ENCODE data around the gene PRPF19. TPM values are rescaled to one million over a fixed set of nuclear protein-coding genes. Genes with fewer than 3 reads are reported as not detected.

The PRPF19 gene
- total RNA-seq, 1 experiment from 2014 or later = 160 TPM

- 0 out of 2 replicates have a peak, but pooled peaks cover 12% of the 10 kb centered on the region for H3K4me1 ChIP-seq (replicated peaks; ENCODE audit: insufficient read depth)
- no peaks in the 10 kb centered on the region for H3K27me3 ChIP-seq (ENCODE audit: insufficient read depth, low read depth)
- no peak overlapping the region for H2AFZ ChIP-seq
- no peaks in the 10 kb centered on the region for H3F3A ChIP-seq (ENCODE audit: insufficient read depth, low read depth)
- ChIA-PET CTCF (no interaction called here), POLR2A (ENCODE audit: unreplicated experiment) (interaction anchor here (0.6 kb wide), 2 partner anchors 51 to 393 kb away, joined by 5 read pairs; no protein-coding TSS in a partner anchor)
- intact Hi-C loops (cut with micrococcal nuclease; ENCODE audit: unreplicated experiment) = no loop called here
- no peaks in the 10 kb centered on the region for H3K9me3 ChIP-seq (ENCODE audit: insufficient read depth, low read depth)
- H3K79me2 ChIP-seq (ENCODE audit: low read depth) = no peaks in the 10 kb centered on the region
- DNase-seq = no peak
- TF ChIP-seq, protein P1, sequence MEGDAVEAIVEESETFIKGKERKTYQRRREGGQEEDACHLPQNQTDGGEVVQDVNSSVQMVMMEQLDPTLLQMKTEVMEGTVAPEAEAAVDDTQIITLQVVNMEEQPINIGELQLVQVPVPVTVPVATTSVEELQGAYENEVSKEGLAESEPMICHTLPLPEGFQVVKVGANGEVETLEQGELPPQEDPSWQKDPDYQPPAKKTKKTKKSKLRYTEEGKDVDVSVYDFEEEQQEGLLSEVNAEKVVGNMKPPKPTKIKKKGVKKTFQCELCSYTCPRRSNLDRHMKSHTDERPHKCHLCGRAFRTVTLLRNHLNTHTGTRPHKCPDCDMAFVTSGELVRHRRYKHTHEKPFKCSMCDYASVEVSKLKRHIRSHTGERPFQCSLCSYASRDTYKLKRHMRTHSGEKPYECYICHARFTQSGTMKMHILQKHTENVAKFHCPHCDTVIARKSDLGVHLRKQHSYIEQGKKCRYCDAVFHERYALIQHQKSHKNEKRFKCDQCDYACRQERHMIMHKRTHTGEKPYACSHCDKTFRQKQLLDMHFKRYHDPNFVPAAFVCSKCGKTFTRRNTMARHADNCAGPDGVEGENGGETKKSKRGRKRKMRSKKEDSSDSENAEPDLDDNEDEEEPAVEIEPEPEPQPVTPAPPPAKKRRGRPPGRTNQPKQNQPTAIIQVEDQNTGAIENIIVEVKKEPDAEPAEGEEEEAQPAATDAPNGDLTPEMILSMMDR (conservative IDR thresholded peaks at IDR 0.05) = no peak
- TF ChIP-seq EZH2 (IDR thresholded peaks at IDR 0.05; ENCODE audit: low read depth) = no peak
- no peak overlapping the region for H3K4me2 ChIP-seq
- no peaks in the 10 kb centered on the region for H3K36me3 ChIP-seq (ENCODE audit: low read depth)
- no TSS peak for BruUV-seq (replicated peaks)
- no peaks in the 10 kb centered on the region for H4K20me1 ChIP-seq (ENCODE audit: insufficient read depth)
- H3K27ac ChIP-seq = no peak overlapping the region
- H3K9me2 ChIP-seq (ENCODE audit: insufficient read depth) = no peaks in the 10 kb centered on the region
- no peak overlapping the region for H3K4me3 ChIP-seq
Measured at GRCh38 chr11:60868682-60869450, 37.5 kb downstream of the PRPF19 start.

DNA sequence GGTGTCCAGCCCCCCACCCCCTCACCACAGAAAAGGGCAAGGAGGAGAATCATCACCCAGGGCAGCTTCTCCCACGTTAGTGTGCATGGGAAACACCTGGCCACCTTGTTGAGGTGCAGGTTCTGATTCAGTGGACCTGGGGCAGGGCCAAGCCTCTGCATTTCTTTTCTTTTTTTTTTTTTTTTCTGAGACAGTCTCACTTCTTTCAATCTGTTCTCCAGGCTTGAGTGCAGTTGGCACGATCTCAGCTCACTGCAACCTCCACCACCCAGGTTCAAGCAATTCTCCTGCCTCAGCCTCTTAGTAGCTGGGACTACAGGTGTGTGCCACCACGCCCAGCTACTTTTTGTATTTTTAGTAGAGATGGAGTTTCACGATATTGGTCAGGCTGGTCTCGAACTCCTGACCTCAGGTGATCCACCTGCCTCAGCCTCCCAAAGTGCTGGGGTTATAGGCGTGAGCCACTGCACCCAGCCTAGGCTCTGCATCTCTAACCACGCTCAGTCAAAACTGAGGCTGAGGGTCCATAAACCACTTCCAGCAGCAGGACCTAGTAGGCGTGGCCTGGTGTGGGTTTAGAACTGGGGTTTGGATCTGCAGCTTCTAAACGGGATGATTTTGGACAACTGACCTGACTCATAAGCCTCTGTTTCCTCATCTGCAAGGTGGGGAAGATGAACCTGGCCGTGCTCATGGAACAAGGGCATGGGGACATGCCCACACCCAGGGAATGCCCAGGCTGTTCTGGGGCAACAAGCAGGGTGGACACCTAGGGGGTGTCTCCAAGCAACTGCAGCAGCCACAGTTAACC is 38.3 kb downstream of the PRPF19 start:
- TF ChIP-seq EZH2 (IDR thresholded peaks at IDR 0.05; ENCODE audit: low read depth) = no peak
- TF ChIP-seq, protein P1 (conservative IDR thresholded peaks at IDR 0.05) = no peak
- Histone ChIP-seq H3F3A (ENCODE audit: insufficient read depth, low read depth) (no peaks in the 10 kb centered on the region), H3K4me1 (replicated peaks; ENCODE audit: insufficient read depth) (0 out of 2 replicates have a peak, but pooled peaks cover 12% of the 10 kb centered on the region), H3K36me3 (ENCODE audit: low read depth) (no peaks in the 10 kb centered on the region), H3K79me2 (ENCODE audit: low read depth) (no peaks in the 10 kb centered on the region), H4K20me1 (ENCODE audit: insufficient read depth) (no peaks in the 10 kb centered on the region), H3K4me3 (no peak overlapping the region), H3K9me3 (ENCODE audit: insufficient read depth, low read depth) (no peaks in the 10 kb centered on the region), H2AFZ (no peak overlapping the region), H3K27me3 (ENCODE audit: insufficient read depth, low read depth) (peaks cover 2% of the 10 kb centered on the region; the same call in 1 of the 2 replicates), H3K9me2 (ENCODE audit: insufficient read depth) (no peaks in the 10 kb centered on the region), H3K4me2 (no peak overlapping the region), H3K27ac (no peak overlapping the region)
- POLR2A ChIA-PET (ENCODE audit: unreplicated experiment) = no interaction called here
- no peak for DNase-seq
- CTCF ChIA-PET = no interaction called here
- intact Hi-C loops (cut with micrococcal nuclease; ENCODE audit: unreplicated experiment) = no loop called here
- BruUV-seq (replicated peaks) = no TSS peak

Measured in PC-9 (cell line).